ENCODE data around the gene HOXB1. TPM values are rescaled to one million over a fixed set of nuclear protein-coding genes. Genes with fewer than 3 reads are reported as not detected.

The HOXB1 gene
- total RNA-seq, 1 donor from 2014 or later = not detected

DNA sequence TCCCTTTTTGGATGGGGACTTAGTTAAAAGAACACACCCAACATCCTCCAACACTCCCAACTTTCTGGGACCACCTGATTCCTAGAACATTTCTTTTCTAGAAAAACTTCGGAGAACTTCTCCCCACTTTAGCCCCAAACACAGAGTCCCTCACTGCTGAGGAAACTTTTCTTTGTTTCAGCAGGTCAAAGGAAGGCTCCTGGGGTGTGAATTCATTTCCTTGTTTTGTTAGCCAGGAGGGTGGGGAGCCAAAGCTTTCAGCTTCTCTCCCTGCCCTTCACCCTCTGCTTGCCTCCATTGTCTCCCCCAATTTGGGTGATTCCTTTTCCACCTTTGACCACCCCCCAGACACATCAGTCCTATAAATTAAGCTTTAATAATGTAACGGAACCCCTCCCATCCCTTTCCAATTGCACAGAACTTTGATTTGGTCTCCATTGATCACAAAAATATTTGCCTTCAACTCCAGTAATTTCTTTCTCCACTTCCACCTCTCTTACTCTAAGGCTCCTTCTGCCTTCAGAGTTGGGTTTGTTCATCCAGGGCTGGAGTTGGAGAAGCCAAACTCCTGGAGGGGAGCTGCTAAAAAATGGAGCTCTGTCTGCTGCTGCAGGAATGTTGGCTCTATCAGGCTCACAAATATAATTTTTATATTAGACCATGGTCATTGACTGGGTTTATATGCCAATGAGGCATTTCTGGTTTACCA, 37.0 kb upstream of the HOXB1 start:
- DNase-seq (ENCODE audit: low spot score) = no peak

DNA sequence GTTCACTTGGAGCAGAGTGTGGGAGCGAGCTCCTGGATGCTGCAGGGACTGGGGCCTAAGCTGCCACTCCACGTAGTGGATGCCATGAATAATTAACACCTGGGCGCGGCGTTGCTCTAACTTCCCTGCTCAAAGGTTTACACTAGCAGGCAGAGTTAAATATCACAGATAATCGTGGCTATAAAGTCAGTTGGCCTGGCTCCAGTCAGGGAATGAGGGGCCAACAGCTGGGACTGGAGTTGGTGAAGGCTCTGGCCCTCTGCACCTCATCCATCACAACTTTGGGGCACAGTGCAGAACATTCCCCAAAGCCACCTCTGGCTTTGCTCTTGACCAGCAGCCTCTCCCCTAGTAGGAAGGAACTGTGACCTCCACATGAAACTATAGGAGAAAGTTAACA, 36.4 kb upstream of the HOXB1 start:
- DNase-seq (ENCODE audit: low spot score) = no peak

DNA sequence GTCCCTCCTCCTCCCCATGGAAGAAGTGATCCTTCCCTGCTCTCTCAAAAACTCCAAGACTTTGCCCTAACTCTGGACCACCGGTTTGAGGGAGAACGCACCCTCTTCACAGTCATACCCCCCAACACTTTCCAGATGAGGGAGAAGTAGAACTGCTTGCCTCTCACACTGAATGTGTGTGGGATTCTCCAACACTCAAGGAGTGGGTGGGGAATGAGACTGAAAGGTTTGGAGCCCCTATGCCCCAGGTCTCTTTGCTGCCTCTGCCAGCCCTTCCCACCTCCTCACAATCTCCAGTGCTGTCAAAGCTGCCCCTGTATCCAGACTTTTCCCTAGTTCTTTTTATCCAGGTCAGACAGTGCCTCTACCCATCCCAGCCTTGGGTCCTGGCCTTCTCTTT, 35.9 kb upstream of the HOXB1 start:
- DNase-seq (ENCODE audit: low spot score) = no peak

DNA sequence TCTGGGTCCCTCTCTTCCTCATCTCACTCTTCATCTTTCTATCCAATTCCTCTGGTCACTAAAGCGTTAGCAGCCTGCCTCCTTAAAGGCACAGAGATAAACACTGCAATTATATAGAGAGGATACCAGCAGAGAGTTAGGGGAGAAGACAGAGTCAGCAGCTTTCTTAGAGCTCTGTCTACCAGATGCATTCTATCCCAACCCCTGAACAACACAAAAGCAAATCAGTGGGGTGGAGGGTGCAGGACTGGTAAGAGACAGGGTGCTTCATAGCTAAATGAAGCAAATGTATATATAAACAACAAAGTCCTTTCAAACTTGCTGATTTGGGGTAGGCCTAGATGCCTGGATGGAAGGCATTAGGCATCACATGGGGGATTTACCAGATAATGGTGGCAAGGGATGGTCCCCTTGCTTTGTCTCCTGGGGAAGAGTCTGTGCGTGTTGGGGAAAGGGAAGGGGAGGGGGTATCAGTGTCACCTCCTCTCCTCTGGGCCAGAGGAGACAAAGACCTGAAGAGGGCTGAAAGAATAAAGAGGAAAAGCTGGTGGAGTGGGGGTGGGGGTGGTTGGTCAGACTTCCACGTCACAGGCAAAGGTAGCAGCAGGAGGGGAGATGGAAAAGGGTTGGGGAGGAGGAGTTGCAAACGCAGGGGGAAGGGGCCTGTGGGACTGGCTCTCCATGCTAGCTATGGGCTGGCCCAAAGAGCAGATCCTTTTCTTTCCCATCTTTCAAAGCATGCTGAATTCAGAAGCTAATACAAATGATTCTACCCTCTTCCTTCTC, 35.3 kb upstream of the HOXB1 start:
- DNase-seq (ENCODE audit: low spot score) = no peak

DNA sequence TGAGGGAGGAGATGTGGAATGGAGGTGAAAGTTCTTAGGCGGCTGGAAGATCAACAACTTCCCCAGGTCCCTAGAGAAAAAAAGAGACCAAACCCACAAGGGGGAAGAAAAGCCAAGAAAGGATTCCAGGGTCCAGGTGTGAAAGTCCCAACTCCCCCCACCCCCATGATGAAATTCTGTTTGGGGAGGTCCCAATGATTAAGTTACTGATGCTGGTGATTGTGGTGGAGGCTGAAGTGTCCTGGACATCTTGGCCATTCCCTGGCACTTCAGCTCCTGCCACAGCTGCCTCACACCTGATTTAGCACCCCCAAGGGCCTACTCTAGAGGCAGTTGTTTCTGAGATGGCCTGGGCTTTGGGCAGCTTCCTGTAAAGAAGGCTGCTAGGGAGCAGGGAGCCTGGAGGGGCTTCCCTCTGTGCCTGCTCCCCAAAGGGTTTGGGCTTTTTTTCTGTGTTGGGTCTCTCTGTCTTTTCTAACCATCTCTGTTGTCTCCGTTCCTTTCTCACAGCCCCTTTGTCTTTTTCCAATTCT, 34.3 kb upstream of the HOXB1 start:
- no peak for DNase-seq (ENCODE audit: low spot score)

GRCh38 chr17:48564188-48565021, 33.6 kb upstream of the HOXB1 start:
- DNase-seq (ENCODE audit: low spot score) = no peak

GRCh38 chr17:48563867-48564187, 33.0 kb upstream of the HOXB1 start:
- DNase-seq (ENCODE audit: low spot score) = no peak

DNA sequence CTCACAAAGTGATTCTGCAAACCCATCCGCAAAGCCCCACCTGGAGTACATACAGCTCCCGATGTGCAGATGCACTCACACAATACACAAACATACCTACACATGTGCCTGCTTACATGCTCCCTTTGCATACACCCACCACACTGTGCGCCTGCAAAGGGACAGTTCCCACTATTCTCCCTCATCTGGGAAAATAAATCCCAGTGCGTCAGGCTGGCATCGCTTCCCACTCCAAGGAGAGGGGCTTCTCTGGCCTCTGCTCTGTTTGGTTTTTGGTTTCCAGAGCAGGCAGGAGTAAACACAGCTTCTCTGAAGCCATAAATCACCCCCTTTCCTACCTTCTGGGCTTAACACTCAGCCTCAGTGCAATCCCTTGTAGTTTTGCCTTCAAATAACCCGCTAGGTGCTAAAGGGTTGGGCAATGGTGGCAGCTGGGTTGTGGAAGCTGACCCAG, 32.6 kb upstream of the HOXB1 start:
- no peak for DNase-seq (ENCODE audit: low spot score)

- no peak for DNase-seq (ENCODE audit: low spot score)
Measured at GRCh38 chr17:48562934-48563333, 32.1 kb upstream of the HOXB1 start.

DNA sequence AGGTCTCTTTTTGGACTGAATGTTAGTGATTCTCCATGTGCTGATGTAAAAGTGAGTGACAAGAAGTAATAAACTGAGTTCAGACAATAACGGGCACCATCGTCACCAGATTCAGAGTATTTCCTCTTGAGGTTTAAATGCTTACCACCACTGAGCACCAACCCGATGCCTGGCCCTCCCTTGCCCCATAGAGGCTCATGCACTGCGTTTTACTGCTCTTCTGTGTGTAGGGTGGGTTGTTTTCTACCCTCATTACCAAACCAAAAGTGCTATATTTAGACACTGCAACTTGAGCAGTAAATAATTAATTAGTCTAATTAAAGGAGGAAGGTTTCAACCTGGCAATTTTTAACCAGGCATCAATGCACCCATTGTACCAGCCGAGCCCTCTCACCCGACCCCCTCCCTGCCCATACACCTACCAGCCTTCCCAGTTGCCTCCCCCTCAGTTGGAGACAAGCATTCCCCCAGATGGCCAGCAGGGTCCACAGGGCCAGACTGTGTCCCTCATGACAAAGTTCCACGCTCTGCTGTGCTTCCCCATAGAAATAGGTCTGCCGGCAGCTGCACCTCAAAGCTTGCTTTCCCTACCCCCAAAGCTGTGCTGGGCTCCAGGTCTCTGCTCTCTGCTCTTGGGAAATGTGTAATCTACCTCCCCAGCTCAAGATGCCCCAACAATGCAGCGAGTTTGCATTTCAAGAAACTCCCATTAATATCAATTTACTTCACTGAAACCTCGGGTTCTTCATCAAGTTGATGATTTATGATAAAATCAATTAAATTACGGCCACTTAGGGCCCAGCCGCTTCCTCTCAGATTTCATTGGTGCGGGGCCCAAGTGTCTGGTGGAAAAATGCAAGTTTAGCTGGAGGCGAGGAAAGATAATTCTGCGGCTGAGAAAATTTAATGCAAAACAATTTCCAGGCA, 31.3 kb upstream of the HOXB1 start:
- no peak for DNase-seq (ENCODE audit: low spot score)

DNA sequence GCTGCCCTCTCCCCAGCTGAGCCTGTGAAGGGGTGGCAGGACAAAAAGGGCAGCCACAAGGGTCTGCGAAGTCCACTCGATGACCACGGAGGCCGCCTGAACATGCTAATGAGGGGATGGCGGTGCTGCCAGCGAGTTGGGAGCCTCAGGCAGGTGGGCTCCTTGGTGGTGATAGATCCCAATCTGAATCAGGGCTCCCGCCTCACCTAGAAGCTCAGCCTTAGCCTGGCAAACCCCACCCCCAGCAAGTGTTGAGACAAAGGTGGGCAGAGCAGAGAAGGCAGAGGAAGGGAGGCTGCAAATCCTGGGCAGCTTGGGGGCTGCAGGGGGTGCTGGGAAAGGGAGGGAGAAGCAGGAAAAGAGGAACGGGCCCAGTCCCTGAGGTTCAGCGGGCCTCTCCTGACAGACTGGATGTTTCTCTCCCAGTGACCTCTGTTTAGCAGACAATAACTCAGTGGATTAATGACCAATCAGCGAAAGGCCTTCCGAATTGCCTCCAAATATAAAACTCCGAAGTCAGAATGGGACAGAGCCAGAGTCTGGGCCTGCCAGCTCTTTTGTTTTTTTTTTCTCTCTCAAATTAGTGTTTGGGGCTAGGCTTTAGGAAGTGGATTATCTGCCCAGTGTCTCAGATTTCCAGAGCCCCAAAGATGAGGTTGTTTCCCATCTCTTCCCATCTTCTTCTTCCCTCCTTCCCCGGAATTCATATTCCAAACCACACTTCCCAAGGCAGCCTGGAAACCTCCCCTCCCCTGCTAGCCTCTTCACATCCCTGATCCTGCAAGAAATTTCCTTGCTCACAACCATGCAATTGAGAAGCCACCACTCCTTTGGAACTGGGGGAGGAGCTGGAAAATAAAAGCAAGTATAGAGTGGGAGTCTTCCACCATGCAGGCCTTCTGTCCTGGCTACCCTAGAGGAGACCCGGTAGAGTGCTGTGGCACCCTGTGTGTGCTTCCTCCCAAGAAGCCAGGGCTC, 29.3 kb upstream of the HOXB1 start:
- no peak for DNase-seq (ENCODE audit: low spot score)

- DNase-seq (ENCODE audit: low spot score) = no peak
Measured at GRCh38 chr17:48559122-48559839, 28.5 kb upstream of the HOXB1 start.

GRCh38 chr17:48558831-48559121, 28.0 kb upstream of the HOXB1 start:
- DNase-seq (ENCODE audit: low spot score) = no peak

DNA sequence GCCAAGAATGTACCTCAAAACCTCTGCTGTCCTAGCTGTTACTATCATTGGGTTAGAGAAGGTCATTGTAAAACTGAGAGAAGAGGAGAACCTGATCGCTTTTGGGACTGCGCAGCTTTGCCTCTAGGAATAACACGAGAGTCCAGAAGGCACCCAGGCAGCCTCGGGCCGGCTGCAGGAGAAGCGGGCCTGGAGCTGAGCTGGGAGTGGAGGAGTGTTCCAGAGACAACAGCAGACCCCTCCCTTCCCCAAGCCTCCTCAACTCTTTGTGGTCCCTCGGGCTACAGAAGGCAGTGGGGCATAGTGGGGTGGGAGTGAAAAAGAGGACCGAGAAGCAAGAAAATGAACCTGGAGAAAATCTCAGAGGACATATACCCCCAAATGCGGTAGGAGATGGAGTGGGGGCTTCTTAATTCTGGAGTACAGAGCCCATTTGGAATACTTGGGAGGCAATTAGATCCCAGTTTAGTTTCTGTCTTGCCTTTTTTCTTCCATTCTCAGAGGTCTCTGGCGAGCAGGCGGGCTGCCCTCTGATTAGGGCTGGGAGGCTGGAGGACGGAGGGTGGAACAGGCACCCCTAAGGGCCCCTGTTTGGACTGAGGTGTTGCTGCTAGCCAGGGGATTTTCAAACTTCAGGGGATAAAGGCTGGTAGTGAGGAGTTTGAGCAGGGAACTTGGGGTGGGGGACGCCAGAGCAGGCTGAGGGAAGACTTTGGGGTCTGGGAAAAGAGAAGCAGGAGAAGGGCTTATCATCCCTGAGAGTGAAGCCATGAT, 27.4 kb upstream of the HOXB1 start:
- no peak for DNase-seq (ENCODE audit: low spot score)

- no peak for DNase-seq (ENCODE audit: low spot score)
Measured at GRCh38 chr17:48556576-48557401, 26.0 kb upstream of the HOXB1 start.

DNA sequence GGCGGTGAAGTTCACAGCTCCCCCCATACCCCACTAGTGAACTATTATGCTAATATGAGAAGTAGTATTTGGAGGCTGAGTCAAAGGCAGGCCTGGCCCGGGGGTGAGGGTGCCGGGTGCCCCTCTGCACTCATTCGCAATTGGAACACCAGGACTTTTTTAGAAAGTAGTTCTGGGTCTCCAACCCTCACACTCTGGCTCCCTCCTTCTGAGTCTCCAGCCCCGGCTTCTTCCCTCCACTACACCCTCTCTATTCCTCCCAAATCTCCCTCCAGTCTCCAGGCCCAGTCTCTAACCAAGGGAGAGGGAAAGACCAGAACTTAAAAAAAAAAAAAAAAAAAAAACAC, 25.4 kb upstream of the HOXB1 start:
- no peak for DNase-seq (ENCODE audit: low spot score)

Data from mesenteric fat pad (tissue), 1 donor.